ENCODE measurements around the gene MED13L. TPM values are rescaled to one million over a fixed set of nuclear protein-coding genes. Genes with fewer than 3 reads are reported as not detected.

MED13L gene
- total RNA-seq, 4 donors from 2014 or later = 126 to 194 (median 154) TPM

GRCh38 chr12:116233669-116234068 is 43.8 kb downstream of the MED13L start:
- H3K9me3 ChIP-seq = no peaks in the 10 kb centered on the region
- no peak overlapping the region for H3K4me3 ChIP-seq
- TF ChIP-seq EP300 (IDR thresholded peaks at IDR 0.05; ENCODE audit: low read depth) (no peak), POLR2AphosphoS5 (IDR thresholded peaks at IDR 0.05) (no peak), POLR2A (IDR thresholded peaks at IDR 0.05) (no peak), CTCF (IDR thresholded peaks at IDR 0.05) (no peak)
- H3K27me3 ChIP-seq = no peaks in the 10 kb centered on the region
- peaks cover 0 to 4% (median 0%) of the 10 kb centered on the region in 4 donors for H3K36me3 ChIP-seq
- no peak overlapping the region for H3K27ac ChIP-seq
- 63 to 71% methylated on average over 3 of the region's 3 CpGs for WGBS, 2 donors (ENCODE audit: low coverage in 1 of 2)
- no peak for DNase-seq
- in situ Hi-C loops (cut with MboI; ENCODE audit: low pct_ligation_motif_present in 1 of 4, low pct_unique_long_range_greater_than_20kb in 1 of 4, low sequenced_read_pairs in 3 of 4) (loop anchor here (10.0 to 25.0 kb wide), 2 partner anchors 221 to 239 kb away; no protein-coding TSS in a partner anchor), intact Hi-C loops (cut with DNase I; ENCODE audit: low total_unique reads) (no loop called here)
- H3K4me1 ChIP-seq = peaks cover 5 to 26% (median 18%) of the 10 kb centered on the region in 4 donors

GRCh38 chr12:116227811-116228210 is 49.7 kb downstream of the MED13L start:
- WGBS, 2 donors (ENCODE audit: low coverage in 1 of 2) = 85 to 94% methylated on average over 3 of the region's 3 CpGs
- in situ Hi-C loops (cut with MboI; ENCODE audit: low pct_ligation_motif_present in 1 of 4, low pct_unique_long_range_greater_than_20kb in 1 of 4, low sequenced_read_pairs in 3 of 4) = loop anchor here in 3 of 4 donors (25.0 kb wide), 1 partner anchor 216 kb away; no protein-coding TSS in a partner anchor
- intact Hi-C loops (cut with DNase I; ENCODE audit: low total_unique reads) = loop anchor here (10.0 kb wide), 1 partner anchor 213 kb away; no protein-coding TSS in a partner anchor
- H3K27me3 ChIP-seq = no peaks in the 10 kb centered on the region
- no peak overlapping the region for H3K4me3 ChIP-seq
- H3K36me3 ChIP-seq = peaks cover 0 to 4% (median 0%) of the 10 kb centered on the region in 4 donors
- TF ChIP-seq POLR2AphosphoS5 (IDR thresholded peaks at IDR 0.05) (no peak), POLR2A (IDR thresholded peaks at IDR 0.05) (no peak), EP300 (IDR thresholded peaks at IDR 0.05; ENCODE audit: low read depth) (no peak), CTCF (IDR thresholded peaks at IDR 0.05) (no peak)
- no peak for DNase-seq
- no peak overlapping the region for H3K27ac ChIP-seq
- H3K9me3 ChIP-seq = no peaks in the 10 kb centered on the region
- H3K4me1 ChIP-seq = peaks cover 0 to 8% (median 3%) of the 10 kb centered on the region in 4 donors

- in situ Hi-C loops (cut with MboI; ENCODE audit: low pct_ligation_motif_present in 1 of 4, low pct_unique_long_range_greater_than_20kb in 1 of 4, low sequenced_read_pairs in 3 of 4) (loop anchor here in 3 of 4 donors (25.0 kb wide), 1 partner anchor 214 kb away; no protein-coding TSS in a partner anchor), intact Hi-C loops (cut with DNase I; ENCODE audit: low total_unique reads) (loop anchor here (10.0 kb wide), 1 partner anchor 211 kb away; no protein-coding TSS in a partner anchor)
- no peak for DNase-seq
- WGBS, 2 donors (ENCODE audit: low coverage in 1 of 2) = 81 to 85% methylated on average over 2 of the region's 2 CpGs
- peaks cover 0 to 4% (median 0%) of the 10 kb centered on the region in 4 donors for H3K36me3 ChIP-seq
- no peaks in the 10 kb centered on the region for H3K27me3 ChIP-seq
- H3K9me3 ChIP-seq = no peaks in the 10 kb centered on the region
- H3K27ac ChIP-seq = no peak overlapping the region
- no peaks in the 10 kb centered on the region for H3K4me1 ChIP-seq
- TF ChIP-seq POLR2A (IDR thresholded peaks at IDR 0.05) (no peak), EP300 (IDR thresholded peaks at IDR 0.05; ENCODE audit: low read depth) (no peak), POLR2AphosphoS5 (IDR thresholded peaks at IDR 0.05) (no peak), CTCF (IDR thresholded peaks at IDR 0.05) (no peak)
- no peak overlapping the region for H3K4me3 ChIP-seq
Measured at GRCh38 chr12:116226026-116226425, 51.5 kb downstream of the MED13L start.

- Histone ChIP-seq H3K9me3 (no peaks in the 10 kb centered on the region), H3K4me3 (no peak overlapping the region), H3K27me3 (no peaks in the 10 kb centered on the region), H3K4me1 (peaks cover 0 to 17% (median 2%) of the 10 kb centered on the region in 4 donors), H3K27ac (no peak overlapping the region), H3K36me3 (no peaks in the 10 kb centered on the region)
- 71 to 75% methylated on average over 2 to 4 of the region's 4 CpGs for WGBS, 2 donors (ENCODE audit: low coverage in 1 of 2)
- intact Hi-C loops (cut with DNase I; ENCODE audit: low total_unique reads) = loop anchor here (10.0 kb wide), 1 partner anchor 208 kb away; no protein-coding TSS in a partner anchor
- in situ Hi-C loops (cut with MboI; ENCODE audit: low pct_ligation_motif_present in 1 of 4, low pct_unique_long_range_greater_than_20kb in 1 of 4, low sequenced_read_pairs in 3 of 4) = no loop called here
- peak; percentile 42 for DNase-seq
- no peak for TF ChIP-seq POLR2A (IDR thresholded peaks at IDR 0.05)
- TF ChIP-seq POLR2AphosphoS5 (IDR thresholded peaks at IDR 0.05) = peak; percentile 62 to 78 (median 66)
- TF ChIP-seq EP300 (IDR thresholded peaks at IDR 0.05; ENCODE audit: low read depth) = peak; percentile 26
- no peak for TF ChIP-seq CTCF (IDR thresholded peaks at IDR 0.05)
Measured at GRCh38 chr12:116222358-116222757, 55.1 kb downstream of the MED13L start.

All from transverse colon (tissue), 4 donors.